Measurements from ENCODE around the gene PTPRK.

PTPRK gene

GRCh38 chr6:128070406-128070805 lies 450.0 kb downstream of the PTPRK start:
- FAIRE-seq (no peak), DNase-seq (ENCODE audit: insufficient read length, low spot score) (no peak)
- TF ChIP-seq, protein P1, sequence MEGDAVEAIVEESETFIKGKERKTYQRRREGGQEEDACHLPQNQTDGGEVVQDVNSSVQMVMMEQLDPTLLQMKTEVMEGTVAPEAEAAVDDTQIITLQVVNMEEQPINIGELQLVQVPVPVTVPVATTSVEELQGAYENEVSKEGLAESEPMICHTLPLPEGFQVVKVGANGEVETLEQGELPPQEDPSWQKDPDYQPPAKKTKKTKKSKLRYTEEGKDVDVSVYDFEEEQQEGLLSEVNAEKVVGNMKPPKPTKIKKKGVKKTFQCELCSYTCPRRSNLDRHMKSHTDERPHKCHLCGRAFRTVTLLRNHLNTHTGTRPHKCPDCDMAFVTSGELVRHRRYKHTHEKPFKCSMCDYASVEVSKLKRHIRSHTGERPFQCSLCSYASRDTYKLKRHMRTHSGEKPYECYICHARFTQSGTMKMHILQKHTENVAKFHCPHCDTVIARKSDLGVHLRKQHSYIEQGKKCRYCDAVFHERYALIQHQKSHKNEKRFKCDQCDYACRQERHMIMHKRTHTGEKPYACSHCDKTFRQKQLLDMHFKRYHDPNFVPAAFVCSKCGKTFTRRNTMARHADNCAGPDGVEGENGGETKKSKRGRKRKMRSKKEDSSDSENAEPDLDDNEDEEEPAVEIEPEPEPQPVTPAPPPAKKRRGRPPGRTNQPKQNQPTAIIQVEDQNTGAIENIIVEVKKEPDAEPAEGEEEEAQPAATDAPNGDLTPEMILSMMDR (IDR thresholded peaks at IDR 0.05; ENCODE audit: insufficient read depth, missing control alignments) = no peak

GRCh38 chr6:128069188-128069587 lies 451.2 kb downstream of the PTPRK start:
- DNase-seq (ENCODE audit: insufficient read length, low spot score) (no peak), FAIRE-seq (no peak)
- TF ChIP-seq, protein P1 (IDR thresholded peaks at IDR 0.05; ENCODE audit: insufficient read depth, missing control alignments) = no peak

DNA sequence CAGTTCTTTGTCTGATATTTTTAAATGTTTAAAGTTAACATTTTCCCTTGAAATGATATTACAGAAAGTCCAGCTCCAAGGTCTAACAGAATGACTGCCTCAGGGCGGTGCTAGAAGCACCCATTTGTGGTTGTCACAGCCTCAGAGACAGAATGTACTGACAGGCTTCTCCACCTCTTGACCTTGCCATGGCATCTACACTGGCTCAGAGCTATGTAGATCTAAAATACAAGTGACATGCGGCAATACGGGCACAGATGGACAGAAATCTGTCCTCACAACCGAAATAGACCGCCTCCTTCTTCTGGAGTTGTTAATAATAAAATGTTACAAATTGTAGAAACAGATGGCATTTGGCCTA lies 452.3 kb downstream of the PTPRK start:
- FAIRE-seq = no peak
- TF ChIP-seq, protein P1 (IDR thresholded peaks at IDR 0.05; ENCODE audit: insufficient read depth, missing control alignments) = no peak
- no peak for DNase-seq (ENCODE audit: insufficient read length, low spot score)

- FAIRE-seq (no peak), DNase-seq (ENCODE audit: insufficient read length, low spot score) (no peak)
- TF ChIP-seq, protein P1 (IDR thresholded peaks at IDR 0.05; ENCODE audit: insufficient read depth, missing control alignments) = no peak
Measured at GRCh38 chr6:128067446-128068118, 452.8 kb downstream of the PTPRK start.

DNA sequence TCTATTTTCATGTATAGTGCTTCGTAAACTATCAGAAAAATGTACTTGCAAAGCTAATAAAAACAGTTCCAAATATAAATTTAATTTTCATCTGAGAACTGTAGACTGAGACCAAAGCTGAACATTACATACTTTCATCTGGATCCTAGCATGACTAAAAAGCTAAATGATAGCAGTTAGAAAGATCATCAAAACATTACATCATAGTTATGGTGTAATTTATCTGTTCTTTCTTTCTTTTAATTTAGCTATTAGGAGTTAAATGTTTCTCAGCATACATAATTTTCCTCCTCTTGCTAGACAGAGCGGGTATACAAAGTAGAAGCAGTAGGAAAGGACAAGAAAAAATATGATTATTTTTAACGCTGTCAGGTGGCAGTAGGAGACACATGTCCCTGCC lies 455.3 kb downstream of the PTPRK start:
- DNase-seq (ENCODE audit: insufficient read length, low spot score) = no peak
- TF ChIP-seq, protein P1 (IDR thresholded peaks at IDR 0.05; ENCODE audit: insufficient read depth, missing control alignments) = no peak
- FAIRE-seq = no peak

- FAIRE-seq (no peak), DNase-seq (ENCODE audit: insufficient read length, low spot score) (no peak)
- TF ChIP-seq, protein P1 (IDR thresholded peaks at IDR 0.05; ENCODE audit: insufficient read depth, missing control alignments) = no peak
Measured at GRCh38 chr6:128064540-128064895, 455.9 kb downstream of the PTPRK start.

GRCh38 chr6:128063850-128064539 lies 456.4 kb downstream of the PTPRK start:
- no peak for FAIRE-seq
- TF ChIP-seq, protein P1 (IDR thresholded peaks at IDR 0.05; ENCODE audit: insufficient read depth, missing control alignments) = no peak
- DNase-seq (ENCODE audit: insufficient read length, low spot score) = no peak
